HS-27A (cell line): ENCODE results near the gene SSR2.
"Not testable (repeated sequence)": the region's sequence is repeated elsewhere in the genome, so short reads cannot be mapped to it uniquely, and the experiment has no call there.

Source experiments
- DNase-seq: peaks from one replicate; pipeline ENCODE4 v3.0.0-alpha.2; 2012; ENCODE audit warnings: low read depth, missing footprints

SSR2 gene

DNA sequence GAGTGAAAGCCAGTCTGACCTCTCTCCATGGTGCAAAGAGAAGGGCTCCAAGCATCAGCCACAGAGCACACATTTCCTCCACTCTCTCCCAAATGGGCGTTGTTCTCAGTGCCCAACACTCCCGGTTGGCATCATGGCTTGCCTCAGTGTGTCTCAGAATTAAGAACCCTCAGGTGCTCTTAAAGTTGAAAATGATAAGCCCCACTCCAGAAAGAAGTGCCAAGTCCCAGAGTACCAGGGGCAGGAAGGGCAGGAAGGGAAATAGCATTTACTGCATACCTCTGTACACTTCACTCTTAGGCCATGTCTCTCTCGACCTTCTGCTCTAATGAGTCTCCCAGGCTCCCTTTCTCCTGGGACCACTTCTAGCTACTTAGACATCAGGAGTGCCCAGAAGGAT lies 27.2 kb downstream of the SSR2 start:
- DNase-seq: no peak

- no peak for DNase-seq
Observed at GRCh38 chr1:155990005-155990739, 30.6 kb downstream of the SSR2 start.

DNA sequence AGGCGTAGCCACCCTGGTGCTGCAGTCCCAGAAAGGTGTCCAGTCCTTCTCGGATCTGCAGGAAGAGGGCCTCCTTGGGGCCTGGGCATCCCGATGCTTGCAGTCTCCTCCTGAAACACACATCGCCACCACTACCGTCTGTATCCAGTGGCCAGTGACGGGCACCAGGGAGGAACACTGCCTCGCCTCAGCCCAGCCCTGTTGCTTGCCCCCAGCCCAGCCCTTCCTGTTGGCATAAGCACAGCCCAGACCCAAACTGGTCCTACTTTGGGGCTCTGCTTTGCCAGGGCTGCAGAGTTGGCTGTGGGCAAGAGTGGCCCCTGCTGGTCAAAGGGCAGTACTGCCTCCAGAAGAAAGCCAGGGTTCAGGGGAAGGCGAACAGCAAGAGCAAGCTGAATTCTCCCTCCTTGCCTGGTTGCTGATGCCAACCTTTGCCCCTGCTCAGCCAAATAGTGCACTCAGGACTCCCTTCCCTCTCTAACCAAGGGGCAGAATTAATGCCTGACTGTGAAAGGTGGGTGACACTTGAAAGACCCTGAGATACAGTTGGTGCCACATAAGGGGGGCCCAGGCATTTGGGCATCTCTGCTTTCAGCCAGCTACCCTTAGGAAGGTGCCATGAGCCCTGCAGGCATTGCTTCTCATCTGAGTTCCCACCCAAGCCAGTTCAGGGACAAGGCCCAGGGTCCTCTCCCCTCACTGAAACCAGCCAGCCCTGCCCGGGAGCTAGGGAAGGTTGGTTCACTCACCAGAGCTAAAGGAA lies 31.3 kb downstream of the SSR2 start:
- DNase-seq: no peak

DNA sequence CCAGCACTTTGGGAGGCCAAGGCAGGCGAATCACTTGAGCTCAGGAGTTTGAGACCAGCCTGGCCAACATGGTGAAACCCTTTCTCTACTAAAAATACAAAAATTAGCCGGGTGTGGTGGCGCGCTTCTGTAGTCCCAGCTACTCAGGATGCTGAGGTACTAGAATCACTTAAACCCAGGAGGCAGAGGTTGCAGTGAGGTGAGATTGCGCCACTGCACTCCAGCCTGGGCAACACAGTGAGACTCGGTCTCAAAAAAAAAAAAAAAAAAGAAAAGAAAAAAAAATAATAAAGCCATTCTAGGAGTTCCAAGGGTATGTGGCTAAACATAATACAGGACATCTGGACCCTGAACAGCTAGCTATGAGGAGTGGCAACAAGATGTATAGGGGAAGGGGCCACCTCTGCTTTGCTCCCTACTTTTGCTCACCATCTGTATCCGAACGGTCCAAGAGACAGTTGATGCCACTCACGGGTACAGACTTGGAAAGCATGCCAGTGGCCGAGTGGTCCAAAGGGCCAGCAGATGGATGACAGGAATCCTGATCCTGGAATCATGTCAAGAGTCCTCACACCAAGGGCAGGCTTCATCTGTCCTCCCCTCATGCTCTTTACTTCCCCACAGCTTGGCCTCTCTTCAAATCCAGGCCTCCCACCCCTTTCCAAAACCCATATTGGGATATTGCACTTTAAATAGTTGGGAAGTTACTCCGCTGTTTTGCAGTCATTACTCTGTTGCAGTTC lies 35.7 kb downstream of the SSR2 start:
- not testable (repeated sequence) for DNase-seq

GRCh38 chr1:155984341-155984740 lies 36.4 kb downstream of the SSR2 start:
- DNase-seq: no peak

DNA sequence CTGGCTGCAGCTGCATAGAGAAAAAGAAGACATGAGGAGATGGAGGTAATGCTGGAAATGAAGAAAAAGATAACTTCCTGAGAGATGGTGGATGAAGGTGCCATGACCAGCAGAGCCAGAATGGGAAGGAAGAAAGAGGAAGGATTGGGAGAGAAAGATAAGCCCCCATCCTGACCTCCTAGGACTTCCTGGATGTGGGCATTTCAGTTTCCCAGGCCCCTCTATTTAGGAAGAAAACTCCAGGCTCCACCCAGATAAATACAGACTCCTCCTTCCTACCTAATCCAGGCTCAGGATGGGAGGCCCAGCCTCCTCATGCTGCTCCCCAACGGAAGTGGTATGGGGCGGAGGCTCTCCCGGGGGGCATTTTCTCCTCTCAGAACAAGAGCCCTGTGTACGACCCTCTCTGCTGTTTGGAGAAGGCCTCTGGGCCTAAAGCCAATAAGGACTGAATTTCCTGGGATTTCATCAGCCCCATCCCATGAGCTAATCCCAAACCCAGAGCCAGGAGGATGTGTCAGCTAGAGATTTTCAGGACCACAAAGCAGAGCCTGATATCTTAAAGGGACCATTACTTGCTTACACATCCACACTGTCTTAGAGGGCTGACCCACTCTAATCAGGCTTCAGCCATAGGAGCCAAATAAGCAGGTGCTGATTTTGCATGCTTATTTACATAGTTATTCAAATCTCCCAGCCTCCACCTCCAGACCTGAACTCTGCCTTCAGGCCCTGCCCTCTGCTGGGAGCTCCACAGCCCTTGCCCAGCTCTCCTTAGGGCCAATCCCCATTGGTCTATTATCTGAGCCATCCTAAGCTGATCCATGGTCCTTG lies 37.3 kb downstream of the SSR2 start:
- peak; percentile 89 for DNase-seq

- DNase-seq: no peak
Observed at GRCh38 chr1:155982106-155982505, 38.6 kb downstream of the SSR2 start.

DNA sequence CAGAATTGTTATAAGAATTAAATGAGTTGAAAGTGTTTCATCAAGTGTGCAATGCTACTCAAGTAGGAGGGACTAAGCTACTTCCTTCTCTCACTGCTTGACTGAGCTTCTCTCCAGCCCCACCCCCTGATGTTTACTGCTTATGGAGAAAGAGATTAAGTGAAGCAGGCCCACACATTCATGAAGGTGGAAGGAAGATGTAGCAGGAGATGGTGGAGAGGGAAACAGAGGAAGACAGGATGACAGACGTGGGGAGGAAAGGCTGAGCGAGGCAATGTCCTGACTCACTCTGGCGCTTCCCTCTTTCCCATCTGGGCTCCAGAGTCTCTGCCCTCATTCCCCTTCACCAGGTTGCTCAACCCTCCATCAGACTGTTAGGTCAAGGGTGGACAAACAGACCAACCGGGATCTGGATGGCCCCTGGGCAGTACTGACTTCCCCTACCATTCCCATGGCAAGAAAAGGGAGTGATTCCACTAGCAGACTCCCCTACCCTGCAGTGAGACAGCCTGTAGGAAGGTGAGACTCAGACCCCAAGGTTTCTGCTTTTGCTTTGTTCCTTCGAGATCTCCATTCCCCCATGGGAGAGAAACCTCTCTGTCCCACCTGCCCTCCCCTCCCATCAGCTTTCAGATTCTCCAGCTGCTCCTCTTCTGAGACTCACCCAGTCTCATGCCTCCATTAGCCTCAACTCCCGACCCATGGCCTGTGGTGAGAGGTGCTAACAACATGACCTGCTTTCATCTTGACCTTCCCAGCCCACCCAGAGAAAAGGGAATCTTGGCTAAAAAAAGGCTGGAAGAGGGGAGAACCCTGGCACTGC lies 39.3 kb downstream of the SSR2 start:
- DNase-seq: no peak

DNA sequence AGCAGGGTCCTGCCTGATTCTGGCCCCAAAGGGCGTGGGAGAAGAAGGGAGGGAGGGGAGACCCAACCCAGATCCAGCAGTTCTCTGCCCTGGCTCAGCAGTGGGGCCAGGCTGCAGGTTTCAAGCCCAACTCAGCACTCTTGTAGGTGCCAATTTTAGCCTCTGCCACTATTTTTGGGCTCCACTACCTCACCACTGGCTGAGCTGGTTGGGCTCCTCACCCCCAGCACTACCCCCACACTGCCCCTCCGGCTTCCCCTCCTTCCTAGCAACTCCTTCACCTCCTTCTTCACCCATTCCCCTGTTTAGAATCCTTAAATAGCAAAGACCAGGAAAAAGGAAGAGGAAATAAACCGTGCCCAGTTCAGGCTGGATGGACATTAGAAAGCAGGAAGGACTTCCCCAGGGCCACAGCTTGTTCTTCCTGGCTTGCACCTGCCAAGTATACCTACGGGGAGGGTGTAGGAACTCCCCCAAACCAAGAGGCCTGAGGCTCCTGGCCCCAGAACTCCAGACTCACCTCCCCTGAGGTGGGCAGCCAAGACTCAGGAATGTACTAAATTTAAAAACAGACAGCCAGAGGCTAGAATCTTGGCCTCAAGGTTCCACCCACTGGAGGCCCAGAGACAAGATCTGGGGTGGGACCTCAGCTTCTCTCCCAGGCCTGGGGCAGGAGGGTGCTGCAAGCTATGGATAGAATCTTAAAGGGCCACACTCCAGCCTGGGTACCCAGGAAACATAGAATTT lies 41.0 kb downstream of the SSR2 start:
- DNase-seq: no peak

- no peak for DNase-seq
Observed at GRCh38 chr1:155978973-155979429, 41.8 kb downstream of the SSR2 start.

- DNase-seq: no peak
Observed at GRCh38 chr1:155978325-155978972, 42.3 kb downstream of the SSR2 start, which contains the start of gene ARHGEF2. ARHGEF2 (minus strand) TSS chr1:155978547; CDS start chr1:155978427, 120 bp downstream.

DNA sequence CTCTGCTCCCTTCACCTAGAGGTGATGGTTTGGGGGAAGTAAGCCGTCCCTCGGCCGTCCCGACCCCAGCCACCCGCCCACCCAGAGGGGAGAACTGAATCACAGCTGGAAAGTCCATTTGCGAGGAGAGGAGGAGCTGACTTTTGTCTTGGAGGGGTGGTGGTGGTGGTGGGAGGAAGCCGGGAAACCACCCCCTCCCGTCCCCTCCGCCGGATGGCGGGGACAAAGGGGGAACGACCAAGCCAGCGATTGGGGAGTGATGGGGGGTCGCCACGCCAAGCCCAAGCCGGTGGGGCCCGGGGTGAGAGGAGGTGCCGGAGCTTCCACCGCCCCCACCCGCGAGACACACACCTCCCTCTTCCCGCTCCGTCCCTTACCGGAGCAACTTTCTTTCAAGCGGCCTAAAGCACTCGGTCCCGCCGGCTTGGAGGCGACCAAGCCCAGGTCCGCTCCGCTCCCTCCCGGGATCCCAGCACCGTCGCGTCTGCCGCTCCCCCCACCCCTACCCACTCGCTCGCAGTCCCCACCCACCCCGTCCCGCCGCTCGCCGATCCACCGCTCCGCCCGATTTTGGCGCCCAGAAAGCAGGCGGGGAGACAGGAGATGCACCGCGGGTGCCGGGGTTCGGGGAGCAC lies 42.9 kb downstream of the SSR2 start:
- no peak for DNase-seq

- DNase-seq: no peak
Observed at GRCh38 chr1:155976913-155977689, 43.6 kb downstream of the SSR2 start.

- DNase-seq: no peak
Observed at GRCh38 chr1:155976062-155976912, 44.5 kb downstream of the SSR2 start.

DNA sequence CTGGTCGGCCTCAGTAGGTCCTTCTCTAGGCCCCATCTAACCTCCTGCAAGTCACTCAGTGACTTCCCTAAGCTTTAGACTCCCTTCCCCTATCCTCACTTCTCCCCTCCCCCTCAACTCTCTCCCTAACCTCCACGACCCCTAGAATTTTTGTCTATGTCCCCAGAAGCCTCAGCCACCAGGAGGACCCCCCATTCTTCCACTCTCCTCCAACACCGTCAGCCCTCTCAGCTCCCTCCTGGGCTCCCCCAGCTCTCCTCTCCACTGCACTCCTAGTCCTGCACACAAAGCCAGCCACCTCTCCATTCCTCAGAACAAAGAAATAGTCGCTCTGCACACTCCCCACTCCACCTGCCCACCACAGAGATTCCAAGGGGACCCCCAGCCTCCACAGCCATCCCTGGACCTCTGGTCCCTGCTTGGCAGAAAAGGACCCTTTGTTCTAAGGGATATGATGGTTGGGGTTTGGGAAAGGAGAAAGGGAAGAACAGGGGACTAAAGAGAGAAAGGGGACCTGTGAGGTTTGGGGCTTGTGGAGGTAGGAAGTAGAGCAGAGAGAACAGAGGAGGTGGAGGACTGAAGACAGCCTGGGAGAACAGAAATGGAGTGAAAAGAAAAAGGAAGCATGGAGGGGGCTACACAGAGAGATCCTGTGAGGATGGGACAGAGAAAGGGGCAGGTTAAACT lies 45.2 kb downstream of the SSR2 start:
- DNase-seq: no peak

DNA sequence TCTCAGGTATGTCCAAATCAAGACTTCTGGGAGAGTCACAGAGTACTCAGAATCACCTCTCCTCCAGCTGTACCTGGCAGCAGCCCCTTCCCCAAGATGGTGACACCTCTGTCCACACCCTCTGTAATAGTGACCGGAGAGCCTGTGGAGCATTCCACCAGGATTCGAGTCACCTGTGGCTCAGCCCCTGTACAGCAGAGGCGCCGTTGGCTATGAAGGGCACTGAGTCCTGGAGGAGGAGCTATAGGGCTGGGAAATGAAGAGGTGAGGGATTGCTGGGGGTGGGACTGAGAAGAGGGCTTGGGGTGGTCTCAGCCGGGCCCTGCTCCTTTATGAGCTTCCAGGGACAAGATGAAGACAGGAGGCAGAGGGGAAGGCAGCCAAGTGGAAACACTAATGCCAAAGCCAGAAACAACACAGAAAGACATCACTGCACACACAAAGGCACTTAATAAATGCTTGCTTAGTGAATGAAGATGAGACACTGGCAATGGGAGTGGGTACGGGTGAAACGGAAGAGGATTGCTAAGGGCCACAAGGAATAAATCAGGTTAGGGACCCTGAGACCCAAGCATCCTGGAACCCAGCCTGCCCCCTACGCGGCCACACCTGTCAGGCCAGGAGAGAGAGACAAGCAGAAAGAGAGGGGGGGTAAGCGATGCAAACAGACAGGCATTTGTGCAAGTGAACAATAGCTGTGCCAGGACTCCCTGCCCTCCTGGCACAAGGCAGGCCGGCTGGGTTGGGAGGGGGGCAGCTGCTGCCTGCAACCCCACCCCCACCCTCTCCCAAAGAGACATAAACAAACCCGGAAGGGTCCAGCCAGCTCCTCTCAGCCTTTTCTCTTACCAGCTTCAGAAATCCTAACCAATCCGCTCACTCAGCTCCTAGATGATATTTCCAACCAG lies 46.3 kb downstream of the SSR2 start:
- DNase-seq: no peak
